Endodermal cell (in vitro differentiated cells): ENCODE results near the gene DOCK2. TPM values are rescaled to one million over a fixed set of nuclear protein-coding genes. Genes with fewer than 3 reads are reported as not detected.
A peak's percentile ranks its signal among the peaks of the same experiment; 100 is the strongest.

Experiments used
- DNase-seq: peaks from one replicate; pipeline ENCODE4 v3.0.0-alpha.2; 2017
- H3K27ac ChIP-seq: 2 replicates; pipeline ENCODE4 v1.5.1; 2013; ENCODE audit warnings: mild to moderate bottlenecking, low read depth, low read length, moderate library complexity
- H3K27me3 ChIP-seq: 2 replicates; pipeline ENCODE4 v1.6.1; 2013; ENCODE audit warnings: mild to moderate bottlenecking, low read length, moderate library complexity; ENCODE audit not compliant: insufficient read depth, control insufficient read depth, poor library complexity, severe bottlenecking
- H3K36me3 ChIP-seq: 2 replicates; pipeline ENCODE4 v1.7.0; 2013; ENCODE audit warnings: mild to moderate bottlenecking, low read length, moderate library complexity; ENCODE audit not compliant: control insufficient read depth, insufficient read depth
- H3K4me1 ChIP-seq: one replicate; pipeline ENCODE4 v1.7.0; 2013; ENCODE audit warnings: low read length; ENCODE audit not compliant: control insufficient read depth, insufficient read depth
- H3K4me3 ChIP-seq: 2 replicates; pipeline ENCODE4 v1.5.1; 2013; ENCODE audit warnings: mild to moderate bottlenecking, low read length, moderate library complexity
- H3K9ac ChIP-seq: 2 replicates; pipeline ENCODE4 v1.6.1; 2013; ENCODE audit warnings: mild to moderate bottlenecking, low read length, moderate library complexity; ENCODE audit not compliant: poor library complexity, severe bottlenecking; ENCODE audit errors: extremely low read depth
- H3K9me3 ChIP-seq: 2 replicates; pipeline ENCODE4 v1.6.1; 2013; ENCODE audit warnings: mild to moderate bottlenecking, low read length, moderate library complexity; ENCODE audit not compliant: control insufficient read depth
- H3K27ac Mint-ChIP-seq: 2 replicates; pipeline ENCODE4 v1.8.0; 2020; ENCODE audit warnings: mixed read lengths
- H3K27me3 Mint-ChIP-seq: 2 replicates; pipeline ENCODE4 v1.8.0; 2021; ENCODE audit warnings: mild to moderate bottlenecking, mixed read lengths; ENCODE audit not compliant: insufficient read depth
- H3K36me3 Mint-ChIP-seq: 2 replicates; pipeline ENCODE4 v1.8.0; 2020; ENCODE audit warnings: low read depth, mixed read lengths
- H3K4me1 Mint-ChIP-seq: 2 replicates; pipeline ENCODE4 v1.8.0; 2020; ENCODE audit warnings: mixed read lengths
- H3K4me3 Mint-ChIP-seq: 2 replicates; pipeline ENCODE4 v1.8.0; 2020; ENCODE audit warnings: mild to moderate bottlenecking, moderate library complexity, mixed read lengths
- H3K9me3 Mint-ChIP-seq: 2 replicates; pipeline ENCODE4 v1.8.0; 2020; ENCODE audit warnings: mild to moderate bottlenecking, mixed read lengths
- CTCF ChIP-seq: fragments of 200-600 bp; sonication (generic); conservative IDR thresholded peaks from 2 replicates; pipeline ENCODE4 v1.5.0; 2021; ENCODE audit warnings: antibody characterized with exemption, mild to moderate bottlenecking
- WGBS, 2 experiments: methylation state at CpG; one replicate each; pipeline versions ENCODE4 v1.1.5 to v1.1.7; 2013; ENCODE audit warnings: missing lambda C conversion rate in 2 of 2, mixed read lengths in 1 of 2; ENCODE audit not compliant: insufficient coverage in 1 of 2, insufficient read length in 1 of 2; 5-methylcytosine and 5-hydroxymethylcytosine counted together
- total RNA-seq, 2 donors: library from RNA; stranded (reverse); fragmentation: NEBNext Ultra II Directional in 1 of 2; extraction: Animal tissue kit (Norgen Biotek cat#: 25700) in 1 of 2; gene quantifications; 2 replicates in 1 of 2; 3 replicates in 1 of 2; pipeline ENCODE4 v1.2.1, GENCODE V29; 2021

The DOCK2 gene
- total RNA-seq, 2 donors from 2014 or later = 2.6 to 3.9 TPM

- DNase-seq = no peak
- 93 to 95% methylated on average over 2 to 3 of the region's 3 CpGs for WGBS, 2 experiments
- no peaks in the 10 kb centered on the region for H3K9me3 Mint-ChIP-seq
- no peaks in the 10 kb centered on the region for H3K4me1 Mint-ChIP-seq
- no peak overlapping the region for H3K27ac Mint-ChIP-seq
- Histone ChIP-seq H3K4me3 (no peak overlapping the region), H3K9me3 (peaks cover 6% of the 10 kb centered on the region), H3K27me3 (no peaks in the 10 kb centered on the region), H3K27ac (no peak overlapping the region), H3K36me3 (no peaks in the 10 kb centered on the region), H3K9ac (no peak overlapping the region), H3K4me1 (no peaks in the 10 kb centered on the region)
- no peak for TF ChIP-seq CTCF
- H3K36me3 Mint-ChIP-seq = no peaks in the 10 kb centered on the region
- H3K4me3 Mint-ChIP-seq = no peak overlapping the region
- no peaks in the 10 kb centered on the region for H3K27me3 Mint-ChIP-seq
Observed at GRCh38 chr5:170039830-170040229, 402.8 kb downstream of the DOCK2 start.

GRCh38 chr5:170046241-170046640 lies 409.2 kb downstream of the DOCK2 start:
- H3K4me3 ChIP-seq = no peak overlapping the region
- H3K9me3 ChIP-seq = peaks cover 6% of the 10 kb centered on the region
- H3K36me3 ChIP-seq = no peaks in the 10 kb centered on the region
- H3K4me1 ChIP-seq = peaks cover 3% of the 10 kb centered on the region
- TF ChIP-seq CTCF = no peak
- no peaks in the 10 kb centered on the region for H3K27me3 ChIP-seq
- no peak overlapping the region for H3K9ac ChIP-seq
- DNase-seq = peak; percentile 55
- H3K9me3 Mint-ChIP-seq = no peaks in the 10 kb centered on the region
- H3K36me3 Mint-ChIP-seq = no peaks in the 10 kb centered on the region
- no peak overlapping the region for H3K4me3 Mint-ChIP-seq
- WGBS, 2 experiments = 72% methylated on average over 3 of the region's 3 CpGs; no CpG with 5 or more reads in 1 of the 2 experiments
- H3K4me1 Mint-ChIP-seq = no peaks in the 10 kb centered on the region
- H3K27ac ChIP-seq = no peak overlapping the region
- H3K27ac Mint-ChIP-seq = no peak overlapping the region
- no peaks in the 10 kb centered on the region for H3K27me3 Mint-ChIP-seq

- Histone ChIP-seq H3K4me3 (no peak overlapping the region), H3K9me3 (no peaks in the 10 kb centered on the region), H3K9ac (no peak overlapping the region), H3K27me3 (no peaks in the 10 kb centered on the region), H3K27ac (no peak overlapping the region), H3K4me1 (peaks cover 3% of the 10 kb centered on the region), H3K36me3 (no peaks in the 10 kb centered on the region)
- 89 to 92% methylated on average over 3 of the region's 3 CpGs for WGBS, 2 experiments
- DNase-seq = peak; percentile 8
- Mint-ChIP-seq H3K9me3 (no peaks in the 10 kb centered on the region), H3K4me3 (no peak overlapping the region), H3K27ac (no peak overlapping the region), H3K36me3 (no peaks in the 10 kb centered on the region), H3K4me1 (no peaks in the 10 kb centered on the region), H3K27me3 (no peaks in the 10 kb centered on the region)
- TF ChIP-seq CTCF = no peak
Observed at GRCh38 chr5:170049713-170050112, 412.6 kb downstream of the DOCK2 start.
